GM13976 (cell line): ENCODE data around the gene ZNF214.

Experiments
- DNase-seq: peaks from one replicate; pipeline ENCODE4 v3.0.0; 2012; ENCODE audit warnings: low spot score
- in situ Hi-C: fragments of 300-500 bp; cut with MboI; formaldehyde crosslinking; loops from one replicate; pipeline ENCODE4 v1.12.0; 2022; ENCODE audit warnings: low sequenced_read_pairs, mixed read lengths, inconsistent platforms; ENCODE audit not compliant: unreplicated experiment
- TF ChIP-seq, protein P1 (sequence below): IDR thresholded peaks from 2 replicates; pipeline ENCODE4 v1.5.1; 2012; ENCODE audit warnings: borderline replicate concordance, mild to moderate bottlenecking; ENCODE audit not compliant: insufficient read depth; ENCODE audit errors: extremely low read depth, missing control alignments, control extremely low read depth

ZNF214 gene

DNA sequence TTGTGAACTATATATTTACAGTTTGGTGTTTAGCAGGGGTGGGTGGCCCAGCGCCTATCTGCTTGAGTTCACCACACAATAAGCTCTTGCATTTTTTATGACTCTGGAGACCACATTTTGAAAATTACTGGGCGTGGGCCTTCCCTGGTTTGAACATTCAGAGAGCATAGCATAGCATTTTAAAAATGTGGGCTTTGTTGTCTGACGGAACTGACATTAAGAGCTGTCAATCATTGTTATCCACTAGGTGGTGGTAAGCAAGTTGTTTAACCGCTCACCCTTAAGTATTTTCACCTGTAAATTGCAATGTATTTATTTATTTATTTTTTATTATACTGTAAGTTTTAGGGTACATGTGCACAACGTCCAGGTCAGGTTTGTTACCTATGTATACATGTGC lies 1.2 kb upstream of the ZNF214 start:
- no peak for DNase-seq
- TF ChIP-seq, protein P1, sequence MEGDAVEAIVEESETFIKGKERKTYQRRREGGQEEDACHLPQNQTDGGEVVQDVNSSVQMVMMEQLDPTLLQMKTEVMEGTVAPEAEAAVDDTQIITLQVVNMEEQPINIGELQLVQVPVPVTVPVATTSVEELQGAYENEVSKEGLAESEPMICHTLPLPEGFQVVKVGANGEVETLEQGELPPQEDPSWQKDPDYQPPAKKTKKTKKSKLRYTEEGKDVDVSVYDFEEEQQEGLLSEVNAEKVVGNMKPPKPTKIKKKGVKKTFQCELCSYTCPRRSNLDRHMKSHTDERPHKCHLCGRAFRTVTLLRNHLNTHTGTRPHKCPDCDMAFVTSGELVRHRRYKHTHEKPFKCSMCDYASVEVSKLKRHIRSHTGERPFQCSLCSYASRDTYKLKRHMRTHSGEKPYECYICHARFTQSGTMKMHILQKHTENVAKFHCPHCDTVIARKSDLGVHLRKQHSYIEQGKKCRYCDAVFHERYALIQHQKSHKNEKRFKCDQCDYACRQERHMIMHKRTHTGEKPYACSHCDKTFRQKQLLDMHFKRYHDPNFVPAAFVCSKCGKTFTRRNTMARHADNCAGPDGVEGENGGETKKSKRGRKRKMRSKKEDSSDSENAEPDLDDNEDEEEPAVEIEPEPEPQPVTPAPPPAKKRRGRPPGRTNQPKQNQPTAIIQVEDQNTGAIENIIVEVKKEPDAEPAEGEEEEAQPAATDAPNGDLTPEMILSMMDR, result no peak
- in situ Hi-C loops, result no loop called here

DNA sequence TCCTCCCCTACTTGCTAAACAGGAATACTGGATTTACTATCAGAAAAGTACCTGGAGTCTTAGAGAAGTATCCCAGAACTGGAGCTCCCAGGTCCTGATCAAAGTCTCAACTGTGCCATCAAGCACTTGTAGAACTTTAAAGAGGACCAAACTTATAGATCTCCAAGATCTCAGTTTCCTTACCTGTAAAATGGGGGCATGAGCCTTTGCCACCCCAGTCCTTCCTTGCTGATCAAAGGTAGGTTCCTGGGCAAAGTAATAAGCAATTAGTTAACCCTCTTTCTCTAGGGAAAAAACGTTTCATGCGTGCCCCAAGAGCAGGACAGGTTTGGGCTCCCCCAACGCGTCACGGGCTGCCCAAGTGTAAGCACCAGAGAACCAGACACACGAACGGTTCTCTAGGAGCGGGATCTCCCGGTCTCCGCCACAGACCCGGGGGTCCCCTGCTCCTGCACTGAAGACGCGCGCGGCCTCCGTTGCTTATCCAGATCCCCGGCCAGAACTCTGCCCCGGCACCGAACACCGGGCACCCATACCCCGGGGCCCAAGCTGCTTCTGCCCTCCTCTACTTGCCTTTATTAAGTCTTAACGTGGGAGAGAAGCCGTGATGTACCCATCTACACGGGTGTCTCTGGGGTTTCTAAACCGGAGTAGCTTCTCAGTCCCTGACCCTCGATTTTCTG lies 505 bp downstream of the ZNF214 start:
- DNase-seq, result peak; percentile 22
- in situ Hi-C loops, result no loop called here
- TF ChIP-seq, protein P1, result no peak

DNA sequence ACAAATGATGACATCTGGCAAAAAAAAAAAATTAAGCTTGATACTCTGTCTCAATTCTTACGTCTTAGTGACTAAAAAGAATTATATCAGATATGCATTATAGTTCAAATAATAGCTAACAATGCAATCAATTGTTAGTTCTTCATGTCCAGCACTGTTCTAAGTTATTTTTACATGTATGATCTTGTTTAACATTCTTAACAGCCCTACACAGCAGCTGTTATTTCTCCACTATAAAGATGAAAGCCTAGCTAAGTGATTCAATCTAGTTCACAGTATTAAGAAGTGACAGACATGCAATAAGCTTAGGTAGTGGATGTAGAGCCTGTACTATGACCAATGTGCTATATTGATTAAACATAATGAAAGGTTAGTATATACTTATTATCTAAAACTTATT lies 4.1 kb downstream of the ZNF214 start:
- in situ Hi-C loops, result no loop called here
- DNase-seq, result no peak
- TF ChIP-seq, protein P1, result no peak

DNA sequence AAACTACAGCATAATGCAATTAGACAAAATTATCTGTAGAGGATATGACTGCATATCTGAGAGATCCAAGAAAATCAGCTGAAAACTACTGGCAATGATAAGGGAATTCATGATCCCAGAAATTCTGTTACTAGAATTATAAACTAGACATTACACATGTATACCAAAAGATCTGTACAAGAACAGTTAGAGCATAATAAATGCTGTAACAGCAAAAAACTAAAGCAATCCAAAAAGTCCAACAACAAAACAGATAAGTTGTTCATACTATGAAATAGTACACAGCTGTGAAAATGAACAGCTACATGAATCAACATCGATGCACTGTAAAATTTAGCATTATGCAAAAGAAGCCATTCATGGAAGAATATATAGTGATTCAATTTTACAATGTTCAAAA lies 6.0 kb downstream of the ZNF214 start:
- in situ Hi-C loops, result no loop called here
- DNase-seq, result no peak
- TF ChIP-seq, protein P1, result no peak

DNA sequence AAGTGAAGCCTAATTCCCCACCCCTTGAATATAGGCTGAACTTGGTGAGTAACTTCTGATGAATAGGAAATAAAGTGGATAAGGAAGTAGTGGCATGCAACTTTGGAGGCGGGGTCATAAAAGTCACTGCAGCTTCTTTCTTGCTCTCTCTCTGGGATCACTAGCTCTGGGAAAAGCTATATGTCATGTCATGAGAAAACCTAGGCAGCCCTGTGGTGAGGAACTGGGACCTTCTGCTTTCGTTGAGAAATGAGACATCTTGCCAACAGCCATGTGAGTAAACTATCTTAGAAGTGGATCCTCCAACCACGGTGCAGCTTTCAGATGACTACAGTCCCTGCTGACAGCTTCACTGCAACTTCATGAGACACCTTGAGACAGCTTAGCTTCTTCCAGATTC lies 15.7 kb downstream of the ZNF214 start:
- in situ Hi-C loops, result no loop called here
- TF ChIP-seq, protein P1, result no peak
- DNase-seq, result no peak

DNA sequence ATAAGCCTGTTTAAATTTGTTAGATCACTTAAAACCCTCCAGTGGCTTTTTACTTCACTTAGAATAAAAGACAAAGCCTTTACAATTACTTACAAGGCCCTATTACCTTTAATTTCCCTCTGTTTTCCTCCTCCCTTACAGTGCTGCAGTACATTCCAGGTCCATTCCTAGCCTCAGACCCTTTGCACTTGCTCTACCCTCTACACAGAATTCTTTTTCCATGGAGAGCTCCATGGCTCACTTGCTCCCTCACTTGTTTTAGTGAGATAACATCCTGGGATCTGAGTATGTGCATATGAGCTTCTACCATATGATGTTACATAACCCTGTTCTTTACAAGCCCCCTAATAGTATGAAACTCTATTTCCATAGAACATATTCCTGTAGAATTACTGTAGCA lies 24.4 kb downstream of the ZNF214 start:
- DNase-seq, result no peak
- in situ Hi-C loops, result no loop called here
- TF ChIP-seq, protein P1, result no peak
